ENCODE measurements around the gene TSPEAR.

DNA sequence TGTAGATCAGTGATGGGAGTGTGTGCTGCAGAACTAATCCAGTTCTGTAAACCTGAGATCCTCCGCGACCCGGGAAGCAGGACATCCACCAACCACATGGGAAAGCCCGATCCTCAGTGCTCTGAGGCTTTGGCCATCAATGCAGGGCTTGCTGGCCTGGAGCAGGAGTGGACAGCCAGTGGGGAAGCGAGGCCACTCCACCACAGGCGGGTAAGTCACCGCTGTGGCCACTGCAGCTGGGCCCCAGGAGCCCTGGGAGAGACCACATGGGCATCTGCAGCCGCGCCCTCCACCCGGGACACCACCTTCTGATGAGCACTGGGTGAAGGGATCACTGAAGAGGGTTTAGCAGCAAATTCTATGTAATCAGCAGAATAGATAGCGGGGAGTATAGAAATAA, 30.2 kb downstream of the TSPEAR start:
- TF ChIP-seq POLR2A (IDR thresholded peaks at IDR 0.05), result no peak
- TF ChIP-seq, protein P1, sequence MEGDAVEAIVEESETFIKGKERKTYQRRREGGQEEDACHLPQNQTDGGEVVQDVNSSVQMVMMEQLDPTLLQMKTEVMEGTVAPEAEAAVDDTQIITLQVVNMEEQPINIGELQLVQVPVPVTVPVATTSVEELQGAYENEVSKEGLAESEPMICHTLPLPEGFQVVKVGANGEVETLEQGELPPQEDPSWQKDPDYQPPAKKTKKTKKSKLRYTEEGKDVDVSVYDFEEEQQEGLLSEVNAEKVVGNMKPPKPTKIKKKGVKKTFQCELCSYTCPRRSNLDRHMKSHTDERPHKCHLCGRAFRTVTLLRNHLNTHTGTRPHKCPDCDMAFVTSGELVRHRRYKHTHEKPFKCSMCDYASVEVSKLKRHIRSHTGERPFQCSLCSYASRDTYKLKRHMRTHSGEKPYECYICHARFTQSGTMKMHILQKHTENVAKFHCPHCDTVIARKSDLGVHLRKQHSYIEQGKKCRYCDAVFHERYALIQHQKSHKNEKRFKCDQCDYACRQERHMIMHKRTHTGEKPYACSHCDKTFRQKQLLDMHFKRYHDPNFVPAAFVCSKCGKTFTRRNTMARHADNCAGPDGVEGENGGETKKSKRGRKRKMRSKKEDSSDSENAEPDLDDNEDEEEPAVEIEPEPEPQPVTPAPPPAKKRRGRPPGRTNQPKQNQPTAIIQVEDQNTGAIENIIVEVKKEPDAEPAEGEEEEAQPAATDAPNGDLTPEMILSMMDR (IDR thresholded peaks at IDR 0.05), result no peak
